IPS DF 6.9 (cell line): ENCODE results near the gene ZG16B.

Source experiments
- DNase-seq: peaks from one replicate; pipeline ENCODE4 v3.0.0-alpha.2; 2013; ENCODE audit warnings: low read depth, low spot score
- H3K27ac ChIP-seq: one replicate; pipeline ENCODE4 v1.5.1; 2013; ENCODE audit warnings: low read length, control low read depth
- H3K27me3 ChIP-seq: 2 replicates; pipeline ENCODE4 v1.6.1; 2013; ENCODE audit warnings: mild to moderate bottlenecking, low read length; ENCODE audit not compliant: control insufficient read depth, insufficient read depth
- H3K36me3 ChIP-seq: 2 replicates; pipeline ENCODE4 v1.6.1; 2013; ENCODE audit warnings: low read length; ENCODE audit not compliant: control insufficient read depth, insufficient read depth
- H3K4me1 ChIP-seq: 2 replicates; pipeline ENCODE4 v1.6.1; 2013; ENCODE audit warnings: low read length; ENCODE audit not compliant: control insufficient read depth, insufficient read depth
- H3K4me3 ChIP-seq: 2 replicates; pipeline ENCODE4 v1.5.1; 2013; ENCODE audit warnings: mild to moderate bottlenecking, low read length
- H3K9me3 ChIP-seq: 2 replicates; pipeline ENCODE4 v1.6.1; 2013; ENCODE audit warnings: low read length, inconsistent platforms; ENCODE audit not compliant: control insufficient read depth, insufficient read depth
- WGBS: extraction: QIAGEN DNeasy Blood & Tissue Kit; methylation state at CpG from one replicate; pipeline ENCODE4 v1.1.7; 2013; ENCODE audit warnings: mixed read lengths, missing lambda C conversion rate; ENCODE audit not compliant: insufficient read length, insufficient coverage; 5-methylcytosine and 5-hydroxymethylcytosine counted together

ZG16B gene

GRCh38 chr16:2856686-2857450 is 26.8 kb downstream of the ZG16B start:
- WGBS = no CpG with 5 or more reads among the region's 24 CpGs
- Histone ChIP-seq H3K4me3 (no peak overlapping the region), H3K9me3 (no peaks in the 10 kb centered on the region), H3K27me3 (no peaks in the 10 kb centered on the region), H3K27ac (no peak overlapping the region), H3K36me3 (no peaks in the 10 kb centered on the region), H3K4me1 (no peaks in the 10 kb centered on the region)
- DNase-seq = no peak

- H3K36me3 ChIP-seq = no peaks in the 10 kb centered on the region
- no peak within 1 kb of the TSS for H3K27ac ChIP-seq
- WGBS = no CpG with 5 or more reads among the region's 42 CpGs
- no peaks in the 10 kb centered on the region for H3K4me1 ChIP-seq
- DNase-seq = no peak
- H3K4me3 ChIP-seq = peak within 1 kb of the TSS; percentile 34; the same call in 1 of the 2 replicates
- H3K27me3 ChIP-seq = no peaks in the 10 kb centered on the region
- no peaks in the 10 kb centered on the region for H3K9me3 ChIP-seq
These were observed 27.5 kb downstream of the ZG16B start, which contains the start of gene PRSS22 for GRCh38 chr16:2857451-2858244. Gene PRSS22, minus strand, starts transcription at chr16:2858170. Its CDS starts 66 bp downstream, at chr16:2858104.

- Histone ChIP-seq H3K36me3 (no peaks in the 10 kb centered on the region), H3K27me3 (no peaks in the 10 kb centered on the region), H3K27ac (no peak overlapping the region), H3K9me3 (no peaks in the 10 kb centered on the region), H3K4me1 (no peaks in the 10 kb centered on the region), H3K4me3 (peak overlapping the region; percentile 34; the same call in 1 of the 2 replicates)
- WGBS = no CpG with 5 or more reads among the region's 23 CpGs
- no peak for DNase-seq
These were observed 28.3 kb downstream of the ZG16B start for GRCh38 chr16:2858245-2859025.

- whole genome bisulfite sequencing = no CpG with 5 or more reads among the region's 10 CpGs
- Histone ChIP-seq H3K9me3 (no peaks in the 10 kb centered on the region), H3K27ac (no peak overlapping the region), H3K27me3 (no peaks in the 10 kb centered on the region), H3K4me1 (no peaks in the 10 kb centered on the region), H3K4me3 (no peak overlapping the region), H3K36me3 (no peaks in the 10 kb centered on the region)
- no peak for DNase-seq
These were observed 29.7 kb downstream of the ZG16B start for GRCh38 chr16:2859686-2860265.

- no peak for DNase-seq
- peaks cover 4% of the 10 kb centered on the region; the same call in 1 of the 2 replicates for H3K27me3 ChIP-seq
These were observed 30.9 kb downstream of the ZG16B start for GRCh38 chr16:2860826-2861567.

GRCh38 chr16:2865651-2866050 is 35.5 kb downstream of the ZG16B start:
- WGBS = no CpG with 5 or more reads among the region's 4 CpGs
- Histone ChIP-seq H3K36me3 (no peaks in the 10 kb centered on the region), H3K4me1 (0 out of 2 replicates have a peak, but pooled peaks cover 1% of the 10 kb centered on the region), H3K9me3 (no peaks in the 10 kb centered on the region), H3K27ac (no peak overlapping the region), H3K4me3 (no peak overlapping the region), H3K27me3 (peaks cover 6% of the 10 kb centered on the region)
- no peak for DNase-seq

More at GRCh38 chr16:2860826-2861567, 30.9 kb downstream of the ZG16B start:
- WGBS = no CpG with 5 or more reads among the region's 8 CpGs
- Histone ChIP-seq H3K9me3 (no peaks in the 10 kb centered on the region), H3K4me3 (no peak overlapping the region), H3K27ac (no peak overlapping the region), H3K4me1 (no peaks in the 10 kb centered on the region), H3K36me3 (no peaks in the 10 kb centered on the region)

- no peak for DNase-seq
- Histone ChIP-seq H3K27ac (no peak overlapping the region), H3K4me3 (no peak overlapping the region), H3K27me3 (peaks cover 6% of the 10 kb centered on the region), H3K9me3 (no peaks in the 10 kb centered on the region), H3K36me3 (no peaks in the 10 kb centered on the region), H3K4me1 (0 out of 2 replicates have a peak, but pooled peaks cover 1% of the 10 kb centered on the region)
- no CpG with 5 or more reads among the region's 4 CpGs for WGBS
These were observed 36.3 kb downstream of the ZG16B start for GRCh38 chr16:2866431-2866830.

- no peak overlapping the region for H3K27ac ChIP-seq
- no peaks in the 10 kb centered on the region for H3K9me3 ChIP-seq
- H3K36me3 ChIP-seq = no peaks in the 10 kb centered on the region
- H3K27me3 ChIP-seq = peaks cover 6% of the 10 kb centered on the region
- H3K4me3 ChIP-seq = peak overlapping the region; percentile 65; the same call in 1 of the 2 replicates
- DNase-seq = no peak
- 0 out of 2 replicates have a peak, but pooled peaks cover 1% of the 10 kb centered on the region for H3K4me1 ChIP-seq
- WGBS = no CpG with 5 or more reads among the region's 8 CpGs
These were observed 37.5 kb downstream of the ZG16B start for GRCh38 chr16:2867661-2867986.

- peak; percentile 75 for DNase-seq
- H3K27me3 ChIP-seq = peaks cover 6% of the 10 kb centered on the region
- 0 out of 2 replicates have a peak, but pooled peaks cover 1% of the 10 kb centered on the region for H3K4me1 ChIP-seq
- no peak overlapping the region for H3K27ac ChIP-seq
- H3K36me3 ChIP-seq = no peaks in the 10 kb centered on the region
- H3K4me3 ChIP-seq = peak overlapping the region; percentile 65; the same call in 1 of the 2 replicates
- WGBS = no CpG with 5 or more reads among the region's 45 CpGs
- no peaks in the 10 kb centered on the region for H3K9me3 ChIP-seq
These were observed 38.1 kb downstream of the ZG16B start for GRCh38 chr16:2867987-2868789.
